Measurements from ENCODE around the gene KDM5C.

KDM5C gene

DNA sequence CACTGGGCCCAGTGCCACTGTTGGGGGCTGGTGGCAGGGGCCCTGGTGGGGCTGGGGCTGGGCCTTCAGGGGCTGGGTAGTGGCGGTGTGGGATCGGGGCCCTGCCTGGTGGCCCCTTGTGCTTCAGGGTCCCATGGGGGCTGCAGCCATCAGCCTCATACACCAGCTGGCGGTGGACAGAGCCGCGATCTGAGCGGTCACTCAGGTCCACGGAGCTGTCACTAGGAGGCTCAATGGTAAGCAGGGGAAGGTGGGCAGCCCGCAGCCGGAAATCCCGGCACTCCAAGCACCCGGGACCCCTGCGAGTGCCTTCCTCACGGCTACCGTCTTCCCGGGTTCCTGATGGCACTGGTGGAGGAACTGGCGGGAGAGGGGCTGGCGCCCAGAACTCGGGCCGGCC lies 25.5 kb upstream of the KDM5C start:
- no peak overlapping the region for H3K9ac ChIP-seq (ENCODE audit: low read depth in 1 of 2, low read length in 2 of 2)
- no peaks in the 10 kb centered on the region for H3K4me1 ChIP-seq (ENCODE audit: control insufficient read depth in 1 of 2, insufficient read depth in 2 of 2, low read length in 2 of 2)
- H3K9me3 ChIP-seq (ENCODE audit: control insufficient read depth in 1 of 2, low read length in 2 of 2) = no peaks in the 10 kb centered on the region
- peaks cover 8 to 28% of the 10 kb centered on the region in 2 donors for H3K36me3 ChIP-seq (ENCODE audit: control insufficient read depth in 1 of 2, insufficient read depth in 2 of 2, low read length in 2 of 2)
- no peak overlapping the region for H3K4me3 ChIP-seq (ENCODE audit: low read depth in 1 of 2, low read length in 2 of 2)
- H3K27me3 ChIP-seq (ENCODE audit: control insufficient read depth in 1 of 2, insufficient read depth in 2 of 2, low read length in 2 of 2) = no peaks in the 10 kb centered on the region
- no peak overlapping the region for H3K27ac ChIP-seq (ENCODE audit: low read depth, low read length)

DNA sequence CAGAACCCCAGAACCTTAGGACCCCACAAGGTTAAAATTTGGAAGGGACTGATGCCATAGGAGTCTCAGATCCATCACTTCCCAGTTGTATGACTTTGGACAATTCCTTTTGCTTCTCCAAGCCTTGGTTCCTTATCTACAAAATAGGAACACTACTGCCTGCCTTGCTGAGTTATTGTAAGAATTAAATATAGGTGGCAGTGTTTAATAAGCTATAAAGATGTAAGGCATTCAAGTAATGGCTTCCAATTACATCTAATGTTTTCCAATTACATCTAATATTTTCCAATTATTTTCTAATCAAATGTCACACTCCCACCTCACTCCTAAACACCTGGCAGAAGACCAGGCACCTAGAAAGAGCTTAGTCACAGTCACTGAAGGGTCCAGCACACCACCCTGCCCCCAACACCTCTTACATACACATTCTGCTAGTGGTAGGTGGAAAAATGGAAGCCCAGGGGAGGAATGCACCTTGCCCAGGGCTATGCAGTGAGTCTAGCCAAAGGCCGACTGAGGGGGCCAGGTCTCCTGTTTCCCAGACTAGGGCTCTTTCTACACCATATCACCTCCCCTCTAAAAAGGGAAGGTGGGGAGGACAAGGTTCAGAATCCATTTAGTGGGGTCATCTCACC lies 24.5 kb upstream of the KDM5C start:
- no peaks in the 10 kb centered on the region for H3K9me3 ChIP-seq (ENCODE audit: control insufficient read depth in 1 of 2, low read length in 2 of 2)
- H3K27ac ChIP-seq (ENCODE audit: low read depth, low read length) = no peak overlapping the region
- H3K4me3 ChIP-seq (ENCODE audit: low read depth in 1 of 2, low read length in 2 of 2) = no peak overlapping the region
- peaks cover 8 to 28% of the 10 kb centered on the region in 2 donors for H3K36me3 ChIP-seq (ENCODE audit: control insufficient read depth in 1 of 2, insufficient read depth in 2 of 2, low read length in 2 of 2)
- no peak overlapping the region for H3K9ac ChIP-seq (ENCODE audit: low read depth in 1 of 2, low read length in 2 of 2)
- no peaks in the 10 kb centered on the region for H3K27me3 ChIP-seq (ENCODE audit: control insufficient read depth in 1 of 2, insufficient read depth in 2 of 2, low read length in 2 of 2)
- H3K4me1 ChIP-seq (ENCODE audit: control insufficient read depth in 1 of 2, insufficient read depth in 2 of 2, low read length in 2 of 2) = no peaks in the 10 kb centered on the region

DNA sequence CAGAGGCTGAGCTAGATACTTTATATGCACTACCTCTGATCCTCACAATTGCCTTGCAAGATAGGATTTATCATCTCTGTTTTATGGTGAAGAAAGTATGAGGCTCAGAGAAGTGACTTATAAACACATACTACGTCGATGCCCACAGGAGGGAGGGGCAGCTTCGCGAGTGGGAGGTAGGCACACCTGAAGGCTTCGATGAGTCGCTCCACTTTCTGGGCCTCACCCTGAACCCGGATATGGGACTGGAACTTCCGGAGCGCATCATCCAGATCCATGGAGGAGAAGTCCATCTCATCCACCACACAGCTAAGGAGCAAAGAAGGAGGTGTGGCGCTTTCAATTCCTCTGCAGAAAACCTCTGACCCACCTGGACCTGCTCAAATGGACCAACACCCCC lies 22.9 kb upstream of the KDM5C start:
- Histone ChIP-seq H3K27ac (ENCODE audit: low read depth, low read length) (no peak overlapping the region), H3K36me3 (ENCODE audit: control insufficient read depth in 1 of 2, insufficient read depth in 2 of 2, low read length in 2 of 2) (peaks cover 8 to 29% of the 10 kb centered on the region in 2 donors), H3K4me1 (ENCODE audit: control insufficient read depth in 1 of 2, insufficient read depth in 2 of 2, low read length in 2 of 2) (no peaks in the 10 kb centered on the region), H3K9me3 (ENCODE audit: control insufficient read depth in 1 of 2, low read length in 2 of 2) (no peaks in the 10 kb centered on the region), H3K9ac (ENCODE audit: low read depth in 1 of 2, low read length in 2 of 2) (no peak overlapping the region), H3K27me3 (ENCODE audit: control insufficient read depth in 1 of 2, insufficient read depth in 2 of 2, low read length in 2 of 2) (no peaks in the 10 kb centered on the region), H3K4me3 (ENCODE audit: low read depth in 1 of 2, low read length in 2 of 2) (no peak overlapping the region)

DNA sequence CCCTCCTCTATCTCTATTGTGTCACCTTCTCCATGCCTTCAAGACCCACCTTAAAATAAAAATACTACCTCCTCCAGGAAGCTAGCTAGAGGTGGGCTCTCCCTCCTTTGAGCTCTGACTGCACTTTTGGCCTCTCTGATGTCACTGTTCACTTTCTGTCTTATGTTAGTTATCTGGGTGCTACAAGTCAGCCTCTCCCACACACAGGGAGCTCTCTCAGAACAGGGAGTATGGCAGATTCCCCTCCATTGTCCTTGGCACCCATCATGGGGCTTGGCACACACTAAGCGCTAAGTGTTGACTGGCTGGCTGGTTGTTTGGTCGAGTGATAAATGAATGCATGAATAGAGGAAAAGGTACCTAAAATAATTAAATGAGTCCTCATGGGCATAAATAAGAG lies 21.2 kb upstream of the KDM5C start:
- H3K9ac ChIP-seq (ENCODE audit: low read depth in 1 of 2, low read length in 2 of 2) = no peak overlapping the region
- H3K4me1 ChIP-seq (ENCODE audit: control insufficient read depth in 1 of 2, insufficient read depth in 2 of 2, low read length in 2 of 2) = no peaks in the 10 kb centered on the region
- no peak overlapping the region for H3K27ac ChIP-seq (ENCODE audit: low read depth, low read length)
- H3K27me3 ChIP-seq (ENCODE audit: control insufficient read depth in 1 of 2, insufficient read depth in 2 of 2, low read length in 2 of 2) = no peaks in the 10 kb centered on the region
- H3K4me3 ChIP-seq (ENCODE audit: low read depth in 1 of 2, low read length in 2 of 2) = no peak overlapping the region
- peaks cover 16 to 36% of the 10 kb centered on the region in 2 donors for H3K36me3 ChIP-seq (ENCODE audit: control insufficient read depth in 1 of 2, insufficient read depth in 2 of 2, low read length in 2 of 2)
- no peaks in the 10 kb centered on the region for H3K9me3 ChIP-seq (ENCODE audit: control insufficient read depth in 1 of 2, low read length in 2 of 2)

DNA sequence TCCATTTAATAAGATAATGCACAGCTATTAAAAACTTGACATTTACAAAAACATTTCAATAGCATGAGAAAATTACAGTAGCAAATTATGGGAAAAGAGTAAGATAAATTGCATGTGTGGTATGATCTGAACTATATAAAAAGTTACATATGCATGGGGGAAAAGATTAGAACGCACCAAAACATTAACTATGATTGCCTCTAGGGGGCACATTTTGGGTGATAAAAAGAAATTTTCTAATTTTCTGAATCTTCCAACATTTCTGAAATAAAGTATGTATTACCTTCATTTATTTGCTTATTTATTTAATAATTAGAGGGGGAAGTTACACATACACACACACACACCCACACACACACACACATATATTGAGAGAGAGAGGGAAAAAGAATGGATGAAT lies 19.6 kb upstream of the KDM5C start:
- Histone ChIP-seq H3K36me3 (ENCODE audit: control insufficient read depth in 1 of 2, insufficient read depth in 2 of 2, low read length in 2 of 2) (peaks cover 16 to 41% of the 10 kb centered on the region in 2 donors), H3K27ac (ENCODE audit: low read depth, low read length) (no peak overlapping the region), H3K27me3 (ENCODE audit: control insufficient read depth in 1 of 2, insufficient read depth in 2 of 2, low read length in 2 of 2) (no peaks in the 10 kb centered on the region), H3K9me3 (ENCODE audit: control insufficient read depth in 1 of 2, low read length in 2 of 2) (no peaks in the 10 kb centered on the region), H3K4me1 (ENCODE audit: control insufficient read depth in 1 of 2, insufficient read depth in 2 of 2, low read length in 2 of 2) (no peaks in the 10 kb centered on the region), H3K9ac (ENCODE audit: low read depth in 1 of 2, low read length in 2 of 2) (no peak overlapping the region), H3K4me3 (ENCODE audit: low read depth in 1 of 2, low read length in 2 of 2) (no peak overlapping the region)

DNA sequence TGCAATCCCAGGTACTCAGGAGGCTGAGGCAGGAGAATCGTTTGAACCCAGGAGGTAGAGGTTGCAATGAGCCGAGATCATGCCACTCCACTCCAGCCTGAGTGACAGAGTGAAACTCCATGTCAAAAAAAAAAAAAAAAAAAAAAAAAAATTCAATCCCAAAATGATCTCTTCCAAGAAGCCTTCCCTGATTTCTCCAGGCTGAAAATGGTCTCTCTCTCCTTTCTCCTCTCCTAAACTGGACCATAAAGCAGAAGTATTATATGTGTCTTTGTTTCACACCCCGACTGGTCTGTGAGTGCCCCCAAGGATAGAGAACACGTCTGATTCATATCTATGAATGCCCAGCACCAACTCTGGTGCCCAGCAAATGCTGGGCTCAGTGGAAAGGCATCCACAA lies 17.3 kb upstream of the KDM5C start:
- Histone ChIP-seq H3K4me1 (ENCODE audit: control insufficient read depth in 1 of 2, insufficient read depth in 2 of 2, low read length in 2 of 2) (no peaks in the 10 kb centered on the region), H3K27ac (ENCODE audit: low read depth, low read length) (no peak overlapping the region), H3K27me3 (ENCODE audit: control insufficient read depth in 1 of 2, insufficient read depth in 2 of 2, low read length in 2 of 2) (no peaks in the 10 kb centered on the region), H3K9me3 (ENCODE audit: control insufficient read depth in 1 of 2, low read length in 2 of 2) (no peaks in the 10 kb centered on the region), H3K4me3 (ENCODE audit: low read depth in 1 of 2, low read length in 2 of 2) (no peak overlapping the region), H3K36me3 (ENCODE audit: control insufficient read depth in 1 of 2, insufficient read depth in 2 of 2, low read length in 2 of 2) (peaks cover 15 to 36% of the 10 kb centered on the region in 2 donors), H3K9ac (ENCODE audit: low read depth in 1 of 2, low read length in 2 of 2) (no peak overlapping the region)

DNA sequence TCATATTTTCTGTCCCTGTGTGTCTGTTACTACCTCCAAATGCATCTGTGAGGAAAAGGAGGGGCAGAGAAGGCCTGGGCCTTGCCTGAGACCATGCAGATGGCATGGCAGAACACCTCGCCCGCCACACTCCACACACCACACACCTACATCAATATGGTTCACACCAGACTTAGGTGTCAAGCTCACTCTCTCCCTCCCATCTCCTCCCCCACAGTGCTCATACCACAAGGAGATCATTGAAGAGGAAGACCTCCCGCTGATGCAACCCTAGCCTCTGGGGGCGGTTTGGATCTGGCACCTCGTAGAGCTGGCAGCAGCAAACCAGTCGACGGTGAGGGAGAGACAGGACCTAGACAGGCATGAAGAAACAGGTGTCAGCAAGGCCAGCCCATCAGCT lies 16.6 kb upstream of the KDM5C start:
- Histone ChIP-seq H3K4me3 (ENCODE audit: low read depth in 1 of 2, low read length in 2 of 2) (no peak overlapping the region), H3K36me3 (ENCODE audit: control insufficient read depth in 1 of 2, insufficient read depth in 2 of 2, low read length in 2 of 2) (peaks cover 11 to 29% of the 10 kb centered on the region in 2 donors), H3K27ac (ENCODE audit: low read depth, low read length) (no peak overlapping the region), H3K9ac (ENCODE audit: low read depth in 1 of 2, low read length in 2 of 2) (no peak overlapping the region), H3K9me3 (ENCODE audit: control insufficient read depth in 1 of 2, low read length in 2 of 2) (no peaks in the 10 kb centered on the region), H3K4me1 (ENCODE audit: control insufficient read depth in 1 of 2, insufficient read depth in 2 of 2, low read length in 2 of 2) (no peaks in the 10 kb centered on the region), H3K27me3 (ENCODE audit: control insufficient read depth in 1 of 2, insufficient read depth in 2 of 2, low read length in 2 of 2) (no peaks in the 10 kb centered on the region)

DNA sequence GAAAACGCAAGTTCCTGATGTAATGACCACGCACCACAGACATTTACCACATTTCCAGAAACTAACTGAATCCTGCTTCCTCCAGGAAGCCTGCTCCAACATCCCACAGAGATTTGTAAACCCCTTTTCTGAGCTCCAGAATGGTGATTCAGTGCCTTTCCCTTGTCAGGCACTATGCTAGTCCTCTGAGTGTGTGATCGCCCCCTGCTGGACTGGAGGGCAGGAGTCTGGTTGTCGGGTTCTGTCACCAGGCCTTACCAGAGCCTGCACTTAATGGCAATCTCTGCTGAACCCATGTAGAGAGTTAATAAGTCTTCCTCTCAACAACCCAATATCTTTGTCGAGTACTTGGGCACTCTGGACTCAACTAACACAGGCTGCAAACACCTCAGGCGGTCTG lies 14.5 kb upstream of the KDM5C start:
- Histone ChIP-seq H3K27ac (ENCODE audit: low read depth, low read length) (no peak overlapping the region), H3K9ac (ENCODE audit: low read depth in 1 of 2, low read length in 2 of 2) (no peak overlapping the region)

DNA sequence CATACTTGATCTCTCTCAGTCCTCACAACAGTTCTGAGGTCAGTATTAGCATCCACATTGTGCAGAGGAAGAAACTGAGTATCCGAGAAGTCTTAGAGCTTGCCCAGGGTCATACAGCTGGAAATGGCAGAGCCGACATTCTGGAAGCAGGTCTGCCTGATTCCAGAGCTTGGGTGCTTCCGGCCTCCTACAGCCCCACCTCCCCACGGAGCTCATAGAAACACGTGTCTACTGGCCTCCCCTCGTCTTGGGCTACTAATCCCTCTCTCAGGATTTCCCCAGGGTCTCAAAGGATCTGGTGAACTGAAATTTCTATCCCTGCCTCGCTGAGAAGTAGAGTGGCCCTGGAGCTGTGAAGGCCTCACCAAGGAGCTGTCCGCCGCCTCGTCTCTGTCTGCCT lies 12.0 kb upstream of the KDM5C start:
- peaks cover 11 to 18% of the 10 kb centered on the region in 2 donors for H3K36me3 ChIP-seq (ENCODE audit: control insufficient read depth in 1 of 2, insufficient read depth in 2 of 2, low read length in 2 of 2)
- no peaks in the 10 kb centered on the region for H3K9me3 ChIP-seq (ENCODE audit: control insufficient read depth in 1 of 2, low read length in 2 of 2)
- H3K27ac ChIP-seq (ENCODE audit: low read depth, low read length) = no peak overlapping the region
- no peaks in the 10 kb centered on the region for H3K27me3 ChIP-seq (ENCODE audit: control insufficient read depth in 1 of 2, insufficient read depth in 2 of 2, low read length in 2 of 2)
- H3K4me3 ChIP-seq (ENCODE audit: low read depth in 1 of 2, low read length in 2 of 2) = no peak overlapping the region
- no peaks in the 10 kb centered on the region for H3K4me1 ChIP-seq (ENCODE audit: control insufficient read depth in 1 of 2, insufficient read depth in 2 of 2, low read length in 2 of 2)
- H3K9ac ChIP-seq (ENCODE audit: low read depth in 1 of 2, low read length in 2 of 2) = no peak overlapping the region

More for the DNA sequence above, 14.5 kb upstream of the KDM5C start:
- H3K4me1 ChIP-seq (ENCODE audit: control insufficient read depth in 1 of 2, insufficient read depth in 2 of 2, low read length in 2 of 2) = no peaks in the 10 kb centered on the region
- no peak overlapping the region for H3K4me3 ChIP-seq (ENCODE audit: low read depth in 1 of 2, low read length in 2 of 2)
- H3K27me3 ChIP-seq (ENCODE audit: control insufficient read depth in 1 of 2, insufficient read depth in 2 of 2, low read length in 2 of 2) = no peaks in the 10 kb centered on the region
- peaks cover 11 to 24% of the 10 kb centered on the region in 2 donors for H3K36me3 ChIP-seq (ENCODE audit: control insufficient read depth in 1 of 2, insufficient read depth in 2 of 2, low read length in 2 of 2)
- no peaks in the 10 kb centered on the region for H3K9me3 ChIP-seq (ENCODE audit: control insufficient read depth in 1 of 2, low read length in 2 of 2)

DNA sequence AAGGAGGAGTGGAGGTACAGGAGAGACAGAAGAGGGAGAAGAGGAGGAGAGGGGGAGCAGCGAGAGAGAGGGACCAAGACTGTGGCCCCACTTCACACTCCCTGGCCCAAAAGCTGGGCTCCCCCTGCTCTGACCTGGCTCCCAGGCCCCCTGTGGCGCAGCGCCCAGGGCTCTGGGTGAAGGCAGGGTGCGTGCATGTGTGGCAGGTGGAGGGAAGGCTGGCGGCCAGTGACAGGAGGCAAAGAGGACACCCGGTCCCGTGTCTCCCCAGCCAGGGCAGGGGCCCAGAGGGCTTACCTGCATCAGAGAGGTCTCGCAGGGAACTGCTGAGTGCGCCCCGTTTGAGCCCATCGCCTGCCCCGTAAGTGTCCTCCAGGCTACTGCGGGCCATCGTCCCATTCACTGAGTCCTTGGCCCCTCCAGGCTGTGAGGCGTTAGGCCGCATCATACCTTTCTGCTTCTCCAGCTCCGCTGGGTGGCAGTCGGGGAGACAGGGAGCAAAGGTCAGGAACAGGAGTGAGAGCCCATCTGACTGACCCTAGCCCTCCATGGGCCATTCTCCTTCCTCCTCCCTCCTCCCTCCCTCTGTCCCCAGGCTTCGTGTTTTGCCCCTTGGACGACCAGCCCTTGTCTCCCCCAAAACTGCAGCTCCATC lies 11.1 kb upstream of the KDM5C start:
- peaks cover 3 to 12% of the 10 kb centered on the region in 2 donors for H3K36me3 ChIP-seq (ENCODE audit: control insufficient read depth in 1 of 2, insufficient read depth in 2 of 2, low read length in 2 of 2)
- H3K9ac ChIP-seq (ENCODE audit: low read depth in 1 of 2, low read length in 2 of 2) = no peak overlapping the region
- H3K27me3 ChIP-seq (ENCODE audit: control insufficient read depth in 1 of 2, insufficient read depth in 2 of 2, low read length in 2 of 2) = no peaks in the 10 kb centered on the region

More for the DNA sequence above, 11.1 kb upstream of the KDM5C start:
- no peaks in the 10 kb centered on the region for H3K4me1 ChIP-seq (ENCODE audit: control insufficient read depth in 1 of 2, insufficient read depth in 2 of 2, low read length in 2 of 2)
- H3K9me3 ChIP-seq (ENCODE audit: control insufficient read depth in 1 of 2, low read length in 2 of 2) = no peaks in the 10 kb centered on the region
- H3K4me3 ChIP-seq (ENCODE audit: low read depth in 1 of 2, low read length in 2 of 2) = no peak overlapping the region
- no peak overlapping the region for H3K27ac ChIP-seq (ENCODE audit: low read depth, low read length)
